Breast epithelium (tissue), 3 donors: ENCODE measurements around the gene SLC35F4.

Experiments used
- POLR2A ChIP-seq: fragments of 450-650 bp; IDR thresholded peaks from one replicate; pipeline ENCODE4 v1.6.1; 2016; ENCODE audit warnings: antibody characterized with exemption, mild to moderate bottlenecking, moderate library complexity
- POLR2AphosphoS5 ChIP-seq, 3 donors: sonication (generic); formaldehyde crosslinking; IDR thresholded peaks; one replicate each; pipeline ENCODE4 v1.6.1; 2017; ENCODE audit warnings: antibody characterized with exemption in 3 of 3
- TF ChIP-seq, protein P1 (sequence below), 3 donors: fragments of 450-650 bp; IDR thresholded peaks; one replicate each; pipeline ENCODE4 v1.5.1; 2016 to 2017; ENCODE audit warnings: antibody characterized with exemption in 3 of 3, mild to moderate bottlenecking in 3 of 3, moderate library complexity in 3 of 3

DNA sequence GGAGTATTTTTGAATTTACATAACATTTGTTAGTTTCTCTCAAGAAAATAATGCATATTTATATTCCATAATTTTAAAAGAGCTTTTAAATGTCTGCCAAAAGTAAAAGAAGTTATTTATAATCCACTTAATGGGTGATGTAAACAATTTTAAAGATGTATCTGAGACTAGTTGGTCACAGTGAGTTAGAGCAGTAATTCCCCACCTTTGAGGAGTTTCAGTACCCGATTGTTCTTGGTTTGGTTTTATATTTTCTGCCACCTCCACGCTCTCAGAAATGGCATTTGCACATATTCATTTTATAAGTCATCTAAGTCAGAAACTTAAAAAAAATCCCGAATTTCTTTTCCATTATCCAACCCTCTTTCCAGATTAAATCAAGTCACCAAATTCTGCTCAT lies 153.2 kb downstream of the SLC35F4 start:
- TF ChIP-seq, protein P1, sequence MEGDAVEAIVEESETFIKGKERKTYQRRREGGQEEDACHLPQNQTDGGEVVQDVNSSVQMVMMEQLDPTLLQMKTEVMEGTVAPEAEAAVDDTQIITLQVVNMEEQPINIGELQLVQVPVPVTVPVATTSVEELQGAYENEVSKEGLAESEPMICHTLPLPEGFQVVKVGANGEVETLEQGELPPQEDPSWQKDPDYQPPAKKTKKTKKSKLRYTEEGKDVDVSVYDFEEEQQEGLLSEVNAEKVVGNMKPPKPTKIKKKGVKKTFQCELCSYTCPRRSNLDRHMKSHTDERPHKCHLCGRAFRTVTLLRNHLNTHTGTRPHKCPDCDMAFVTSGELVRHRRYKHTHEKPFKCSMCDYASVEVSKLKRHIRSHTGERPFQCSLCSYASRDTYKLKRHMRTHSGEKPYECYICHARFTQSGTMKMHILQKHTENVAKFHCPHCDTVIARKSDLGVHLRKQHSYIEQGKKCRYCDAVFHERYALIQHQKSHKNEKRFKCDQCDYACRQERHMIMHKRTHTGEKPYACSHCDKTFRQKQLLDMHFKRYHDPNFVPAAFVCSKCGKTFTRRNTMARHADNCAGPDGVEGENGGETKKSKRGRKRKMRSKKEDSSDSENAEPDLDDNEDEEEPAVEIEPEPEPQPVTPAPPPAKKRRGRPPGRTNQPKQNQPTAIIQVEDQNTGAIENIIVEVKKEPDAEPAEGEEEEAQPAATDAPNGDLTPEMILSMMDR (IDR thresholded peaks at IDR 0.05) = no peak
- TF ChIP-seq POLR2A (no peak), POLR2AphosphoS5 (IDR thresholded peaks at IDR 0.05) (no peak)
